ENCODE results near the gene UROC1. TPM values are rescaled to one million over a fixed set of nuclear protein-coding genes. Genes with fewer than 3 reads are reported as not detected.

UROC1 gene
- total and polyA plus RNA-seq, 2 of the 13 experiments (the other 11 are each of a cell fraction or from before 2014, with no cell fraction given), result 0.71 to 1.3 TPM

GRCh38 chr3:126475413-126476114 lies 42.0 kb downstream of the UROC1 start, which contains the start of gene ZXDC (continued):
- TF ChIP-seq REST (IDR thresholded peaks at IDR 0.05; ENCODE audit: borderline replicate concordance in 1 of 2, low read depth in 1 of 2, low read length in 2 of 2) (no peak), ETS1 (CRISPR knock-in tag; IDR thresholded peaks at IDR 0.05) (0 out of 2 replicates have a peak, but pooled peaks have one; percentile 7), ZIK1 (CRISPR knock-in tag; IDR thresholded peaks at IDR 0.05; ENCODE audit: borderline replicate concordance, low read depth) (no peak), BATF2 (CRISPR knock-in tag; IDR thresholded peaks at IDR 0.05) (no peak), ZNF512B (CRISPR knock-in tag; IDR thresholded peaks at IDR 0.05; ENCODE audit: borderline replicate concordance) (no peak), ZNF749 (CRISPR knock-in tag; IDR thresholded peaks at IDR 0.05; ENCODE audit: borderline replicate concordance) (peak; percentile 33; the same call in 1 of the 2 replicates), TBX3 (IDR thresholded peaks at IDR 0.05; ENCODE audit: borderline replicate concordance) (no peak), ELK4 (CRISPR knock-in tag; IDR thresholded peaks at IDR 0.05; ENCODE audit: borderline replicate concordance) (no peak), MAFG (CRISPR knock-in tag; IDR thresholded peaks at IDR 0.05) (no peak), FOXO4 (CRISPR knock-in tag; conservative IDR thresholded peaks at IDR 0.05) (no peak), ZNF619 (CRISPR knock-in tag; IDR thresholded peaks at IDR 0.05) (no peak), FOSL2 (CRISPR knock-in tag; IDR thresholded peaks at IDR 0.05) (no peak), SOX13 (IDR thresholded peaks at IDR 0.05) (no peak), SOX13 (CRISPR knock-in tag; conservative IDR thresholded peaks at IDR 0.05 in 1 of 2, IDR thresholded peaks at IDR 0.05 in 1 of 2) (no peak), GATAD2A (CRISPR knock-in tag; IDR thresholded peaks at IDR 0.05) (no peak), CREB1 (IDR thresholded peaks at IDR 0.05) (no peak), CREB1 (CRISPR knock-in tag; IDR thresholded peaks at IDR 0.05) (no peak), SALL1 (CRISPR knock-in tag; IDR thresholded peaks at IDR 0.05) (no peak)
